Measurements from ENCODE around the gene DRD2.

DRD2 gene

DNA sequence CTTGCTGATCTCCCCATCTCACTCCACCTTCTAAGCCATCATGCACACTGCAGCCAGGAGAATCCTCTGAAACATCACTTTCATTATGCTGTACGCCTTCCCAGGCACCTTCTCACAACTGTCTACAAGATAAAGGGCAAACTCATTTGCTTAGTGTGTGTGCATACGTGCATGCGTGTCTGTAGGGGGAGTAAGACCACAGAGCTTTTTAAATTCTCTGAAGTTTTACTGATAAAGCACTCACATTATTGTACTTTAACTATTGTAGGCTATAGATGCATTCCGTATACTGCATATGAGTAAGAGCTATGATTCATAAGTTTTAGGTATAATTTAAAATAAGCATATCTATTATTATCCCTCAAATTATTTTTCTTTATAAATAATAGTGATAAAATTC is 102.9 kb downstream of the DRD2 start:
- Histone ChIP-seq H3K36me3 (ENCODE audit: insufficient read depth, insufficient read length, low read length) (peaks cover 3% of the 10 kb centered on the region), H3K9me3 (ENCODE audit: insufficient read depth, low read length) (no peaks in the 10 kb centered on the region), H3K4me3 (ENCODE audit: insufficient read length, low read depth) (no peak overlapping the region), H3K9ac (ENCODE audit: insufficient read length, low read depth) (no peak overlapping the region), H3K27me3 (ENCODE audit: insufficient read depth, insufficient read length) (no peaks in the 10 kb centered on the region), H3K4me1 (ENCODE audit: insufficient read depth, insufficient read length) (no peaks in the 10 kb centered on the region)
- no peak for DNase-seq (ENCODE audit: low read depth, low spot score)
- TF ChIP-seq YY1 (IDR thresholded peaks at IDR 0.05; ENCODE audit: insufficient read depth, insufficient read length) (no peak), SUZ12 (IDR thresholded peaks at IDR 0.05; ENCODE audit: extremely low read depth, insufficient read depth, insufficient read length) (no peak), ZNF274 (IDR thresholded peaks at IDR 0.05; ENCODE audit: low read depth, low read length) (no peak)

DNA sequence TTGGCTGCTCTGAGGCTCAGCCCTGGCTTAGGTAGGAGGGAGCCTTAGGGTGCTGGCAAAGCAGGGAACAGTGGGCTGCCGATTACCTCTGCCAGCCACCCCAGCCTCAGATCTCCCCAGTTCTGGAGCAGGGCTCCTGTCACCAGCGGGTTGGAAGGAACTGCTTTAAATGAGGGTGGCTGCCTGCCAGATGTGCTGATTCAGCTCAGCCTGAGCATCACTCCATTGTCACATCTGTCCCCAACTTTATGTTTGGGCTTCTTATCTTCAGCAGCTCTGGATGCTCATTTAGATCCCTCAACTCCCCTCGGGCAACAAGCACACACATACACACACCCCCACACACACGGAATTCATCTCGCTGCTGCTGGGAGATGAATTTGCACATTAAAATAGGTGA is 104.6 kb downstream of the DRD2 start:
- no peaks in the 10 kb centered on the region for H3K27me3 ChIP-seq (ENCODE audit: insufficient read depth, insufficient read length)
- H3K9me3 ChIP-seq (ENCODE audit: insufficient read depth, low read length), result no peaks in the 10 kb centered on the region
- peaks cover 10% of the 10 kb centered on the region for H3K36me3 ChIP-seq (ENCODE audit: insufficient read depth, insufficient read length, low read length)
- TF ChIP-seq ZNF274 (IDR thresholded peaks at IDR 0.05; ENCODE audit: low read depth, low read length), result no peak
- H3K4me3 ChIP-seq (ENCODE audit: insufficient read length, low read depth), result no peak overlapping the region
- no peak overlapping the region for H3K9ac ChIP-seq (ENCODE audit: insufficient read length, low read depth)
- no peaks in the 10 kb centered on the region for H3K4me1 ChIP-seq (ENCODE audit: insufficient read depth, insufficient read length)
- no peak for DNase-seq (ENCODE audit: low read depth, low spot score)

DNA sequence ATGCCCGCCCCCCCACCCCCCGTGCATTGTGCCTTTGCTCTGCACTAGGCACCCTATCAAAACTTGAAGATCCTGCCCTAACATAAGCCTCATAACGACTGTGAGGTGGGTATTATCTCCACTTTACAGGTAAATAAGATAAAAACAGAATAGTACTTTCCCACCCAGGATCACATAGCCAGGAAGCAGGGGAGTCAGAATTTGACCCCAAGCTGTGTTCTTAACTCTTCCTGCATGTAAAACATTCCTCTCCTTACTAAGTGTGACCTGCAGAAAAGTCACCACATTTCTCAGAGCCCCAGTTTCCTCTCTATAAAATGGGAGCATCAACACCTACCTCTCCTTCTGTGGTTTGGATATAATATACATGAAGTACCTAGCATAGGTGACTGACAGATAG is 105.8 kb downstream of the DRD2 start:
- no peak for DNase-seq (ENCODE audit: low read depth, low spot score)
- TF ChIP-seq SUZ12 (IDR thresholded peaks at IDR 0.05; ENCODE audit: extremely low read depth, insufficient read depth, insufficient read length) (no peak), YY1 (IDR thresholded peaks at IDR 0.05; ENCODE audit: insufficient read depth, insufficient read length) (no peak), ZNF274 (IDR thresholded peaks at IDR 0.05; ENCODE audit: low read depth, low read length) (no peak)
- H3K4me1 ChIP-seq (ENCODE audit: insufficient read depth, insufficient read length), result no peaks in the 10 kb centered on the region
- H3K36me3 ChIP-seq (ENCODE audit: insufficient read depth, insufficient read length, low read length), result peaks cover 10% of the 10 kb centered on the region
- no peaks in the 10 kb centered on the region for H3K27me3 ChIP-seq (ENCODE audit: insufficient read depth, insufficient read length)
- H3K4me3 ChIP-seq (ENCODE audit: insufficient read length, low read depth), result no peak overlapping the region
- H3K9ac ChIP-seq (ENCODE audit: insufficient read length, low read depth), result no peak overlapping the region
- H3K9me3 ChIP-seq (ENCODE audit: insufficient read depth, low read length), result no peaks in the 10 kb centered on the region

DNA sequence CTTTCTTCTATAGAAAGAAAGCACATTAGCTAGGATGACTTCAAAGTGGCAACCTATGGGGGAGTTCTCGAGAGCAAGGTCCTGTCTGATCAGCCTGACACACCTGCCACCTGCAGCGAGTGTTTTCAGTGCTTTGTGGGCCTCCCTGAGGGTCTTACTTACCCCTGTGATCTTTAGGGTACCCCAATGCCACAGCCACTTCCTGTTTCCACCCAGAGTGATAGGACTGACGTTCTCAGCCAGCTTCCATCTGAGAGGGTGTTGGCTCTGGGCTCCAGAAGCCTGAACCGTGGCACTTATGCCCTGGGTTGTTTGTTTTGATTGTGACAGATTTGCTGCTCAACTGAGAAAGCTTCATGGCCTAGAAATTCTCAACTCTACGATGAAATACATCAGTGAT is 109.3 kb downstream of the DRD2 start:
- TF ChIP-seq YY1 (IDR thresholded peaks at IDR 0.05; ENCODE audit: insufficient read depth, insufficient read length), result no peak
- no peak for TF ChIP-seq SUZ12 (IDR thresholded peaks at IDR 0.05; ENCODE audit: extremely low read depth, insufficient read depth, insufficient read length)
- TF ChIP-seq ZNF274 (IDR thresholded peaks at IDR 0.05; ENCODE audit: low read depth, low read length), result no peak
- no peak for DNase-seq (ENCODE audit: low read depth, low spot score)

DNA sequence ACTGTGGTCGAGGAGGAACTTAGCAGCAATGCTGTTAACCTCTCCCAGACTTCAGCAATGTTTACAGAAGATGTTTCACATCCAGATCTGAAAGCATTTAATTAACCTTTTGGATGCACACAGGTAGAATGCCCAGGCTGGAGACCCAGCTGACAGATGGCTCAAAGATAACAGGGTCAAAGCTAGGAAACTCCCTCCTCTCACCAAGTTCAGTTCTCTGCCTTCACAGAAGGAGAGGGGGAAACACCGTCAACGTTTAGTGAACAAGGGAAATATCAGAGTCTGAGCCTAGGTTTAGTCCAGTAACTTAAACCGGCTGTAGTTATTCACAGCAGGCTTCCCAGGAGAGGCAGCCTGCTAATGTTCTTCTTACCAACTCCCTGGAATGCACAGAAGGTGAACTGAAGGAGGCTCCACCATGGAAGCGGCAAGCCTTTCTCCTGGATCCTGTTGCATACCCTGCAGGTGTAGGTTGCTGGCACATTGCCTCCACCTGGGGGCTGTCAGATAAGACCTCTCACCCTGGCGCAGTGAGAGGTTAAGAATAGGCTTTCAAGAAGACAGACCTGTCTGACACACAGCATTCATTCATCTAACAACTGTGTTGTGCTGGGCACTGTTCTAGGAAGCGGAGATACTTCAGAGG is 111.1 kb downstream of the DRD2 start:
- peaks cover 22% of the 10 kb centered on the region for H3K36me3 ChIP-seq (ENCODE audit: insufficient read depth, insufficient read length, low read length)
- no peak for DNase-seq (ENCODE audit: low read depth, low spot score)

More for the DNA sequence above, 109.3 kb downstream of the DRD2 start:
- Histone ChIP-seq H3K36me3 (ENCODE audit: insufficient read depth, insufficient read length, low read length) (peaks cover 17% of the 10 kb centered on the region), H3K9ac (ENCODE audit: insufficient read length, low read depth) (no peak overlapping the region), H3K4me3 (ENCODE audit: insufficient read length, low read depth) (no peak overlapping the region), H3K9me3 (ENCODE audit: insufficient read depth, low read length) (no peaks in the 10 kb centered on the region), H3K4me1 (ENCODE audit: insufficient read depth, insufficient read length) (no peaks in the 10 kb centered on the region), H3K27me3 (ENCODE audit: insufficient read depth, insufficient read length) (no peaks in the 10 kb centered on the region)

DNA sequence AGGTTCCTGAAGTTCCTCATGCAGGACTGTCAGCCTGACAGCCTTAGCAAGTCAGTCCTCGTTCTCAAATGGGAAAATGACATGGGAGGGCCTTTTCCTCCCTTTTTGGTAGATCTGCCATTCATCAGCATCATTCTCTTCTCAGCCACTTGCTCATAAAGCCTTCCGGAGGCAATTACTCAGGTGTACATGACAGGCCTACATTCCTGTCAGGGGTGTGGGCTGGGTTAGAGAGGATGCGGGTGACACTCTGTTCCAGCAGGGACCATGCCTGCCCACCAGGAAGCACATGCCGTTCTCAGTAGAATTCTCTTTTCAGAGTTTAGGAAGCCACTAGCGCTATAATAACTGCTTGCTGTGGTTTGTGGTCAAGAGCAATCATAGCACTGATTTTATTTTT is 111.8 kb downstream of the DRD2 start:
- no peak for DNase-seq (ENCODE audit: low read depth, low spot score)

More for the DNA sequence above, 111.1 kb downstream of the DRD2 start:
- Histone ChIP-seq H3K9me3 (ENCODE audit: insufficient read depth, low read length) (no peaks in the 10 kb centered on the region), H3K9ac (ENCODE audit: insufficient read length, low read depth) (no peak overlapping the region), H3K27me3 (ENCODE audit: insufficient read depth, insufficient read length) (no peaks in the 10 kb centered on the region), H3K4me1 (ENCODE audit: insufficient read depth, insufficient read length) (no peaks in the 10 kb centered on the region), H3K4me3 (ENCODE audit: insufficient read length, low read depth) (no peak overlapping the region)
- TF ChIP-seq YY1 (IDR thresholded peaks at IDR 0.05; ENCODE audit: insufficient read depth, insufficient read length), result no peak
- TF ChIP-seq ZNF274 (IDR thresholded peaks at IDR 0.05; ENCODE audit: low read depth, low read length), result no peak
- no peak for TF ChIP-seq SUZ12 (IDR thresholded peaks at IDR 0.05; ENCODE audit: extremely low read depth, insufficient read depth, insufficient read length)

More for the DNA sequence above, 111.8 kb downstream of the DRD2 start:
- no peak overlapping the region for H3K4me3 ChIP-seq (ENCODE audit: insufficient read length, low read depth)
- H3K9ac ChIP-seq (ENCODE audit: insufficient read length, low read depth), result no peak overlapping the region
- peaks cover 21% of the 10 kb centered on the region for H3K36me3 ChIP-seq (ENCODE audit: insufficient read depth, insufficient read length, low read length)
- TF ChIP-seq SUZ12 (IDR thresholded peaks at IDR 0.05; ENCODE audit: extremely low read depth, insufficient read depth, insufficient read length) (no peak), YY1 (IDR thresholded peaks at IDR 0.05; ENCODE audit: insufficient read depth, insufficient read length) (no peak), ZNF274 (IDR thresholded peaks at IDR 0.05; ENCODE audit: low read depth, low read length) (no peak)
- no peaks in the 10 kb centered on the region for H3K4me1 ChIP-seq (ENCODE audit: insufficient read depth, insufficient read length)
- no peaks in the 10 kb centered on the region for H3K9me3 ChIP-seq (ENCODE audit: insufficient read depth, low read length)
- H3K27me3 ChIP-seq (ENCODE audit: insufficient read depth, insufficient read length), result no peaks in the 10 kb centered on the region
